Measurements from ENCODE around the gene GALR3. TPM values are rescaled to one million over a fixed set of nuclear protein-coding genes. Genes with fewer than 3 reads are reported as not detected.

Gene GALR3
- total and polyA plus RNA-seq, 2 of the 8 experiments (the other 6 are each of a cell fraction or from before 2014, with no cell fraction given) = 0.84 to 1.1 TPM

DNA sequence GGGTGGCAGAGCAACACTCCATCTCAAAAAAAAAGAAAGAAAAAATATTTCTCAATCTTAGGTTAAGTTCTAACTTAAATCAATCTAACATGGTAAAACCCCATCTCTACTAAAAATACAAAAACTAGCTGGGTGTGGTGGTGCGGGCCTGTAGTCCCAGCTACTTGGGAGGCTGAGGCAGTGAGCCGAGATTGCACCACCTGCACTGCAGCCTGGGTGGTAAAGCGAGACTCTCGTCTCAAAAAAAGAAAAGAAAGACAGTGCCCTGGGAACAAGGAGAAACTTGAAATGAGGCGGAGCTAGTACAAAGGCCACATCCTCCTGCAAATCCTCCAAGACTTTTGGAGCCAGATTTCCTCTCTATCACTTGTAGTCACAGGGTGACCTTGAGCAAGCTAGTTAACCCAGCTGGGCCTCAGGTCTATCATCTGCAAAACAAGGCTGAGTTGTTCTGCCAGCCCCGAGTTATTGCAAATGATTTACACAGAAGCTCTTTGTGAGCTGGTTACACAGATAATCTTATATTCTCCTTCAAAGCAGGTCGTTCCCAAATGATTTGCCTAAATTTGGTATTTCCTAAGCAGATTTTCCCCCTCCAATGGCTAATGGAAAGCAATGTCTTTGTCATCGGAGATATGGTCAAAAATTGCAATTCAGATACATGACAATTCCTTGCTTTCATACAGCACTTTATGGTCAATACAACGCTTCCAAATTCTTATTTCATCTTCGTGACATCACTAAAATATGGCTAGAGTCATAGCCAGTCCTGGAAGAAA is 19.0 kb downstream of the GALR3 start (continued):
- TF ChIP-seq TBP (IDR thresholded peaks at IDR 0.05; ENCODE audit: low read depth, low read length) (no peak), HDAC2 (IDR thresholded peaks at IDR 0.05; ENCODE audit: borderline replicate concordance in 1 of 2, low read depth in 2 of 2, low read length in 2 of 2) (no peak), CREB1 (IDR thresholded peaks at IDR 0.05) (no peak), EP300 (IDR thresholded peaks at IDR 0.05; ENCODE audit: borderline replicate concordance in 1 of 2, low read depth in 2 of 2, low read length in 2 of 2) (no peak), SRF (IDR thresholded peaks at IDR 0.05; ENCODE audit: low read depth, low read length) (no peak), SIRT6 (IDR thresholded peaks at IDR 0.05; ENCODE audit: low read length) (no peak), RXRA (IDR thresholded peaks at IDR 0.05; ENCODE audit: insufficient read depth, low read depth, low read length) (no peak), EGR1 (IDR thresholded peaks at IDR 0.05; ENCODE audit: borderline replicate concordance, low read depth, low read length) (no peak), PHF8 (conservative IDR thresholded peaks at IDR 0.05; ENCODE audit: low read depth, low read length) (no peak), RAD21 (IDR thresholded peaks at IDR 0.05 in 1 of 2, conservative IDR thresholded peaks at IDR 0.05 in 1 of 2; ENCODE audit: low read depth in 2 of 2, low read length in 2 of 2) (no peak), CHD1 (IDR thresholded peaks at IDR 0.05; ENCODE audit: low read depth, low read length) (no peak)

Data from H1 (cell line).